Heart right ventricle (tissue), 16 donors: ENCODE data around the gene KCTD5. TPM values are rescaled to one million over a fixed set of nuclear protein-coding genes. Genes with fewer than 3 reads are reported as not detected.

Experiments used
- ATAC-seq, 8 donors: fragments of 200-7000 bp; cut with Tn5 transposase; one replicate each; pipeline ENCODE4 v1.9.1; 2020; ENCODE audit warnings: mild to moderate bottlenecking in 8 of 8, moderate library complexity in 8 of 8, moderate number of reproducible peaks in 1 of 8
- DNase-seq, 2 donors: peaks; one replicate each; pipeline ENCODE4 v3.0.0-alpha.2; 2020
- H3K27ac ChIP-seq, 10 donors: fragments of 200-600 bp; sonication (generic) in 2 of 10; one replicate each; pipeline versions ENCODE4 v1.5.0 to v1.8.0; 2020 to 2022; ENCODE audit warnings: mild to moderate bottlenecking in 3 of 10
- H3K27me3 ChIP-seq, 7 donors: fragments of 200-600 bp; one replicate each; pipeline ENCODE4 v1.8.0; 2021 to 2022; ENCODE audit warnings: mild to moderate bottlenecking in 2 of 7
- H3K36me3 ChIP-seq, 9 donors: fragments of 200-600 bp; sonication (generic) in 1 of 9; one replicate each; pipeline versions ENCODE4 v1.5.0 to v1.8.0; 2020 to 2022; ENCODE audit warnings: mild to moderate bottlenecking in 2 of 9
- H3K4me1 ChIP-seq, 9 donors: fragments of 200-600 bp; sonication (generic) in 1 of 9; one replicate each; pipeline versions ENCODE4 v1.5.0 to v1.8.0; 2020 to 2022; ENCODE audit warnings: mild to moderate bottlenecking in 4 of 9
- H3K4me3 ChIP-seq, 10 donors: fragments of 200-600 bp; sonication (generic) in 2 of 10; one replicate each; pipeline versions ENCODE4 v1.5.0 to v1.8.0; 2020 to 2022; ENCODE audit warnings: mild to moderate bottlenecking in 7 of 10, moderate library complexity in 2 of 10
- H3K9me3 ChIP-seq, 11 donors: fragments of 200-600 bp in 10 of 11; sonication (generic) in 2 of 11; one replicate each; pipeline versions ENCODE4 v1.5.0 to v1.8.0; 2013 to 2022; ENCODE audit warnings: mild to moderate bottlenecking in 2 of 11, control low read depth in 1 of 11, moderate library complexity in 1 of 11
- WGBS, 2 donors: extraction: QIAGEN DNeasy Blood & Tissue Kit; methylation state at CpG; one replicate each; pipeline ENCODE4 v1.1.7; 2013; ENCODE audit warnings: inconsistent platforms in 1 of 2; 5-methylcytosine and 5-hydroxymethylcytosine counted together
- intact Hi-C, 10 donors: fragments of 100-400 bp; cut with DNase I; formaldehyde crosslinking; loops; one replicate each; pipeline versions ENCODE4 v1.11.1 to v1.14.2; 2022
- polyA plus RNA-seq, 2 donors: library from polyadenylated mRNA; stranded (reverse); fragments of 200-250 nt; gene quantifications; one replicate each; pipeline ENCODE4 v1.2.3, GENCODE V29; 2013
- total RNA-seq, 10 donors: library from RNA; stranded (reverse); fragmentation: NEBNext Ultra II Directional in 3 of 10; extraction: Animal tissue kit (Norgen Biotek cat#: 25700) in 3 of 10; gene quantifications; one replicate each; pipeline versions ENCODE4 v1.2.1 to v1.2.4, GENCODE V29; 2021 to 2023
- TF ChIP-seq, protein P1 (sequence below), 9 donors: fragments of 200-600 bp; sonication (generic) in 2 of 9; IDR thresholded peaks; one replicate each; pipeline versions ENCODE4 v1.5.0 to v1.8.0; 2021 to 2022; ENCODE audit warnings: antibody characterized with exemption in 9 of 9, mild to moderate bottlenecking in 5 of 9, moderate library complexity in 1 of 9
- donor health status: Arrhythmogenic right ventricular cardiomyopathy.
- donor health status: ischemic (EF 13 %, LVEDD 7.1; RV severe dilation, severe dysfunction).
- donor health status: healthy with polysubstance abuse.
- donor health status: DM: no; HTN: yes; CAD: no.
- donor health status: DM: no; HTN: no; CAD: no.
- donor health status: ischemic (EF 25% LVEDD 6.9; RV normal size, moderate dysfunction).
- donor health status: ischemic (EF 25% LVEDD 5.7; RV mildly dilated, moderate dysfunction).
- donor health status: healthy.
- donor health status: DM: yes; HTN: yes; CAD: no.
- donor health status: Ischemic cardiomyopathy.
- donor health status: ischemic (EF 35%, LVEDD 5.7; RV mildly dilated, moderate dysfunction).
- donor health status: nonischemic (EF 11% LVEDD 7.7; RV severe dilation, severe dysfunction).
- donor health status: DM: yes; HTN: yes; CAD: no.
- donor health status: PGD.
- donor health status: ischemic (EF 29% LVEDD 5.4; RV normal size, mild dysfunction).
- donor health status: nonischemic (EF 23%, LVEDD 6.1; RV moderate dilation, normal function).

KCTD5 gene
- total and polyA plus RNA-seq, 12 donors = 8.5 to 22.4 (median 11.6) TPM

DNA sequence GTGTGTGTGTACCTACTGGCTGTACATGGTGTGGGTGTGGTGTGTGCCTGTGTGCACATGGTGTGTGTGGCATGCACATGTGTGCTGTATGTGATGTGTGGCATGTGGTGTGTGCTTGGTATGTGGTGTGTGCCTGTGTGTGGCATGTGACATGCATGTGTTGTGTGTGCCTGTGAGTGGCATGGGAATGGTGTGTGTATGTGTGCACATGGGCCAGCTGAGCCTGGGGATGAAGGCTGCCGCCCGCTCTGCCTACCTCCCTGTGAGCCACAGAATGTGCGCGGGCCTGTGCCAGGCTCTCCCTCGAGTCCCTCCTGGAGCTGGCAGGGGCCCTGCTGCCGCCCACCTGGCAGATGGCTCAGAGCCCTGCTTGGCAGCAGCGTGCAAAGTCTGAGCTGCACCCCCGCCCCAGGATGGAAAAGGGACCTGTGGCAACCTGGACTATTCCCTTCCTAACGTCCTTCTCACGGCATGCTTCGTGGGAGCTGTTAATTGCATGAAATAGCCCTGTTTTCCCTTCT lies 28.4 kb downstream of the KCTD5 start:
- intact Hi-C loops = no loop called here
- no peak for DNase-seq
- H3K36me3 ChIP-seq = peaks cover 0 to 44% (median 14%) of the 10 kb centered on the region in 9 donors

GRCh38 chr16:2711370-2712062 lies 29.2 kb downstream of the KCTD5 start:
- WGBS, 2 donors = 64 to 72% methylated on average over 22 of the region's 22 CpGs
- TF ChIP-seq, protein P1, sequence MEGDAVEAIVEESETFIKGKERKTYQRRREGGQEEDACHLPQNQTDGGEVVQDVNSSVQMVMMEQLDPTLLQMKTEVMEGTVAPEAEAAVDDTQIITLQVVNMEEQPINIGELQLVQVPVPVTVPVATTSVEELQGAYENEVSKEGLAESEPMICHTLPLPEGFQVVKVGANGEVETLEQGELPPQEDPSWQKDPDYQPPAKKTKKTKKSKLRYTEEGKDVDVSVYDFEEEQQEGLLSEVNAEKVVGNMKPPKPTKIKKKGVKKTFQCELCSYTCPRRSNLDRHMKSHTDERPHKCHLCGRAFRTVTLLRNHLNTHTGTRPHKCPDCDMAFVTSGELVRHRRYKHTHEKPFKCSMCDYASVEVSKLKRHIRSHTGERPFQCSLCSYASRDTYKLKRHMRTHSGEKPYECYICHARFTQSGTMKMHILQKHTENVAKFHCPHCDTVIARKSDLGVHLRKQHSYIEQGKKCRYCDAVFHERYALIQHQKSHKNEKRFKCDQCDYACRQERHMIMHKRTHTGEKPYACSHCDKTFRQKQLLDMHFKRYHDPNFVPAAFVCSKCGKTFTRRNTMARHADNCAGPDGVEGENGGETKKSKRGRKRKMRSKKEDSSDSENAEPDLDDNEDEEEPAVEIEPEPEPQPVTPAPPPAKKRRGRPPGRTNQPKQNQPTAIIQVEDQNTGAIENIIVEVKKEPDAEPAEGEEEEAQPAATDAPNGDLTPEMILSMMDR (IDR thresholded peaks at IDR 0.05) = no peak
- Histone ChIP-seq H3K27me3 (no peaks in the 10 kb centered on the region), H3K4me3 (no peak overlapping the region), H3K4me1 (peaks cover 0 to 14% (median 7%) of the 10 kb centered on the region in 9 donors), H3K27ac (no peak overlapping the region), H3K9me3 (no peaks in the 10 kb centered on the region), H3K36me3 (peaks cover 0 to 37% (median 14%) of the 10 kb centered on the region in 9 donors)
- no peak for DNase-seq
- no peak for ATAC-seq
- intact Hi-C loops = no loop called here

More for the DNA sequence above, 28.4 kb downstream of the KCTD5 start:
- no peaks in the 10 kb centered on the region for H3K9me3 ChIP-seq
- TF ChIP-seq, protein P1 (IDR thresholded peaks at IDR 0.05) = no peak
- H3K4me1 ChIP-seq = peaks cover 0 to 8% (median 6%) of the 10 kb centered on the region in 9 donors
- no peak overlapping the region for H3K27ac ChIP-seq
- no peaks in the 10 kb centered on the region for H3K27me3 ChIP-seq
- ATAC-seq = no peak
- WGBS, 2 donors = 71 to 76% methylated on average over 11 of the region's 11 CpGs
- H3K4me3 ChIP-seq = no peak overlapping the region

DNA sequence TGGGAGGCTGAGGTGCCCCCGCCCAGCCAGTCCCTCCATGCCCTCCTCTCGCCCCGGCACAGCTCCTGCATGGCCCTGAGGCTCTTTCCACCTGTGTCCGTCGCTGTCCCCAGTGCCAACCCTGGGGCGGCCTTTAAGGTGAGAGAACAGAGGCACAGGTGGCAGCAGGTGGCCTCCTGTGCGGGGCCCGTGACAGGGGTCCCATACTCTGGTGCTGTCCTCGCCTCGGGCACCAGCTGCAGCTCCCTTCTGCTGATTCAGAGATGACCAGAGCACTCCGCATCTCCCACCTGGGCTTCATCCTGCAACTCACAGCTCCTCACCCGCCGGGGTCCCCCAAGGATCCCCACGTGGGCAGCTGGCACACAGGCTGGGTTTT lies 29.7 kb downstream of the KCTD5 start:
- ATAC-seq = no peak
- DNase-seq = no peak
- TF ChIP-seq, protein P1 (IDR thresholded peaks at IDR 0.05) = no peak
- H3K27me3 ChIP-seq = no peaks in the 10 kb centered on the region
- no peak overlapping the region for H3K4me3 ChIP-seq
- H3K36me3 ChIP-seq = peaks cover 0 to 31% (median 14%) of the 10 kb centered on the region in 9 donors
- intact Hi-C loops = no loop called here
- peaks cover 0 to 14% (median 7%) of the 10 kb centered on the region in 9 donors for H3K4me1 ChIP-seq
- no peak overlapping the region for H3K27ac ChIP-seq
- WGBS, 2 donors = 79 to 85% methylated on average over 14 of the region's 14 CpGs
- no peaks in the 10 kb centered on the region for H3K9me3 ChIP-seq

DNA sequence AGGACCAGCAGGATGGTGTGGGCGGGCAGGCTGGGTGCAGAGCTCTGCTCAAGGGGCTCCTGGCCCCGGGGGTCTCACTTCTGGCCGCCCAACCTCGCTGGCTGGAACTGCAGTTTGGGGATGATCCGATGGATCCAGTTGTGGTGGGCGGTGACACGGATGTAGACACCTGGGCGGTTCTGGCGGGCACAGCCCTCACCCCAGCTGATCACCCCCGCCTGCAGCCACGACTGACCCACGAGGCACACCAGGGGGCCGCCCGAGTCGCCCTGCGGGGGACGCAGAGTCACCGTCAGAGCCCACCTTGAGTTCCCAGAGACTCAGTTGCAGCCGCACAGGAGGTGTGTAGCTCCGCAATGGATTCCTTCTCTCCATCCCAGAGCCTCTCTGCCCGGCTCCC lies 30.2 kb downstream of the KCTD5 start:
- Histone ChIP-seq H3K4me1 (peaks cover 0 to 14% (median 7%) of the 10 kb centered on the region in 9 donors), H3K27me3 (no peaks in the 10 kb centered on the region), H3K9me3 (no peaks in the 10 kb centered on the region), H3K27ac (no peak overlapping the region), H3K36me3 (peaks cover 0 to 26% (median 11%) of the 10 kb centered on the region in 9 donors), H3K4me3 (no peak overlapping the region)
- 82 to 84% methylated on average over 21 of the region's 21 CpGs for WGBS, 2 donors
- DNase-seq (no peak), ATAC-seq (no peak)
- intact Hi-C loops = no loop called here
- TF ChIP-seq, protein P1 (IDR thresholded peaks at IDR 0.05) = no peak
